ENCODE results near the gene NPPC.

GRCh38 chr2:231920795-231921194 lies 5.4 kb downstream of the NPPC start:
- TF ChIP-seq CTCF (IDR thresholded peaks at IDR 0.05) = no peak
- no peak for TF ChIP-seq EP300 (IDR thresholded peaks at IDR 0.05)
- TF ChIP-seq POLR2AphosphoS5 (IDR thresholded peaks at IDR 0.05) = no peak
- no peak for TF ChIP-seq POLR2A (IDR thresholded peaks at IDR 0.05)
